MCF 10A (cell line): ENCODE measurements around the gene SRSF12. TPM values are rescaled to one million over a fixed set of nuclear protein-coding genes. Genes with fewer than 3 reads are reported as not detected.

Experiments used
- BruUV-seq: library from RNA; stranded (reverse); fragments of 400-500 nt; replicated peaks from 2 replicates; lab custom pipeline; 2021; lab: Mats Ljungman, UMichigan
- CTCF ChIA-PET: fragments of 300-600 bp; sonication (Branson Sonifier 250); formaldehyde crosslinking; extraction: SDS; loops from one replicate; lab custom pipeline; 2021; ENCODE audit warnings: antibody characterized with exemption, inconsistent platforms; lab: Yijun Ruan, JAX
- POLR2A ChIA-PET: fragments of 300-600, 350-650 bp; sonication (Branson Sonifier 250); formaldehyde crosslinking; extraction: SDS; loops from one replicate; lab custom pipeline; 2020; ENCODE audit warnings: antibody characterized with exemption, inconsistent platforms; lab: Yijun Ruan, JAX
- DNase-seq: peaks from one replicate; pipeline ENCODE4 v3.0.0-alpha.2; 2018; ENCODE audit not compliant: unreplicated experiment
- H3K27ac Mint-ChIP-seq: one replicate; pipeline ENCODE4 v1.8.0; 2022; ENCODE audit warnings: mild to moderate bottlenecking, low read depth, mixed read lengths; ENCODE audit not compliant: unreplicated experiment
- H3K27me3 Mint-ChIP-seq: one replicate; pipeline ENCODE4 v1.8.0; 2022; ENCODE audit warnings: mixed read lengths; ENCODE audit not compliant: insufficient read depth, unreplicated experiment
- H3K36me3 Mint-ChIP-seq: one replicate; pipeline ENCODE4 v1.8.0; 2022; ENCODE audit warnings: mild to moderate bottlenecking, moderate library complexity, mixed read lengths; ENCODE audit not compliant: insufficient read depth, unreplicated experiment
- H3K4me1 Mint-ChIP-seq: one replicate; pipeline ENCODE4 v1.8.0; 2022; ENCODE audit warnings: mixed read lengths; ENCODE audit not compliant: insufficient read depth, unreplicated experiment
- H3K4me3 Mint-ChIP-seq: one replicate; pipeline ENCODE4 v1.8.0; 2022; ENCODE audit warnings: mild to moderate bottlenecking, moderate library complexity, mixed read lengths; ENCODE audit not compliant: unreplicated experiment
- H3K9me3 Mint-ChIP-seq: one replicate; pipeline ENCODE4 v1.8.0; 2022; ENCODE audit warnings: mixed read lengths; ENCODE audit not compliant: unreplicated experiment
- CTCF ChIP-seq: fragments of 200-600 bp; IDR thresholded peaks from one replicate; pipeline ENCODE4 v1.8.0; 2022; ENCODE audit warnings: antibody characterized with exemption, mild to moderate bottlenecking; ENCODE audit not compliant: unreplicated experiment
- intact Hi-C: fragments of 100-400 bp; cut with micrococcal nuclease; formaldehyde crosslinking; loops from 2 replicates; pipeline ENCODE4 v1.14.1; 2022
- total RNA-seq: library from RNA; stranded (reverse); gene quantifications from 2 replicates; pipeline ENCODE4 v1.2.3, GENCODE V29; 2022

Gene SRSF12
- total RNA-seq, 1 experiment from 2014 or later, result 1.2 TPM

- BruUV-seq, result no TSS peak
These were observed 44.8 kb downstream of the SRSF12 start for GRCh38 chr6:89073014-89073620.

GRCh38 chr6:89071036-89071435 lies 46.8 kb downstream of the SRSF12 start:
- no peaks in the 10 kb centered on the region for H3K27me3 Mint-ChIP-seq
- no peak overlapping the region for H3K27ac Mint-ChIP-seq
- H3K4me3 Mint-ChIP-seq, result no peak overlapping the region
- no peak for TF ChIP-seq CTCF
- intact Hi-C loops, result no loop called here
- H3K36me3 Mint-ChIP-seq, result no peaks in the 10 kb centered on the region
- H3K4me1 Mint-ChIP-seq, result peaks cover 12% of the 10 kb centered on the region
- DNase-seq, result no peak
- BruUV-seq, result no TSS peak
- no peaks in the 10 kb centered on the region for H3K9me3 Mint-ChIP-seq
- CTCF ChIA-PET, result interaction anchor here (0.7 to 1.7 kb wide), 3 partner anchors 8 to 936 kb away, joined by 3 read pairs; no protein-coding TSS in a partner anchor
- POLR2A ChIA-PET, result interaction anchor here (8.4 kb wide), 1 partner anchor 10 kb away, joined by 124 read pairs; the partner anchor contains the start of gene PNRC1

More at GRCh38 chr6:89073014-89073620, 44.8 kb downstream of the SRSF12 start:
- Mint-ChIP-seq H3K27me3 (no peaks in the 10 kb centered on the region), H3K9me3 (no peaks in the 10 kb centered on the region), H3K36me3 (no peaks in the 10 kb centered on the region), H3K27ac (no peak overlapping the region), H3K4me1 (peaks cover under 1% of the 10 kb centered on the region), H3K4me3 (no peak overlapping the region)
- no peak for TF ChIP-seq CTCF
- ChIA-PET CTCF (interaction anchor here (0.6 to 1.4 kb wide), 4 partner anchors 12 to 347 kb away, joined by 3 to 4 read pairs (median 4); no protein-coding TSS in a partner anchor), POLR2A (interaction anchor here (1.0 to 8.4 kb wide), 4 partner anchors 8 to 90 kb away, joined by 4 to 124 read pairs (median 24); partner anchors contain the start of gene PNRC1)
- no peak for DNase-seq
- intact Hi-C loops, result no loop called here

- H3K36me3 Mint-ChIP-seq, result no peaks in the 10 kb centered on the region
- no TSS peak for BruUV-seq
- H3K4me1 Mint-ChIP-seq, result peaks cover 12% of the 10 kb centered on the region
- no peak for DNase-seq
- ChIA-PET POLR2A (interaction anchor here (0.6 to 8.4 kb wide), 4 partner anchors 11 to 562 kb away, joined by 4 to 124 read pairs (median 32); partner anchors contain the start of gene PNRC1), CTCF (interaction anchor here (0.6 to 1.7 kb wide), 4 partner anchors 10 to 88 kb away, joined by 3 to 4 read pairs (median 3); no protein-coding TSS in a partner anchor)
- no peak for TF ChIP-seq CTCF
- intact Hi-C loops, result no loop called here
- no peaks in the 10 kb centered on the region for H3K9me3 Mint-ChIP-seq
- H3K4me3 Mint-ChIP-seq, result no peak overlapping the region
- no peaks in the 10 kb centered on the region for H3K27me3 Mint-ChIP-seq
- H3K27ac Mint-ChIP-seq, result no peak overlapping the region
These were observed 48.2 kb downstream of the SRSF12 start for GRCh38 chr6:89069536-89070163.

- ChIA-PET POLR2A (interaction anchor here (1.1 to 8.4 kb wide), 6 partner anchors 12 to 86 kb away, joined by 3 to 124 read pairs (median 22); partner anchors contain the start of gene PNRC1), CTCF (interaction anchor here (0.6 to 1.9 kb wide), 2 partner anchors 10 to 86 kb away, joined by 3 to 7 read pairs; no protein-coding TSS in a partner anchor)
- peaks cover 12% of the 10 kb centered on the region for H3K4me1 Mint-ChIP-seq
- no peaks in the 10 kb centered on the region for H3K9me3 Mint-ChIP-seq
- no peaks in the 10 kb centered on the region for H3K27me3 Mint-ChIP-seq
- no peak overlapping the region for H3K27ac Mint-ChIP-seq
- no peak for TF ChIP-seq CTCF
- no peak for DNase-seq
- intact Hi-C loops, result no loop called here
- no peaks in the 10 kb centered on the region for H3K36me3 Mint-ChIP-seq
- no peak overlapping the region for H3K4me3 Mint-ChIP-seq
- no TSS peak for BruUV-seq
These were observed 49.2 kb downstream of the SRSF12 start for GRCh38 chr6:89068695-89069094.
